ENCODE measurements around the gene NOTCH4.

DNA sequence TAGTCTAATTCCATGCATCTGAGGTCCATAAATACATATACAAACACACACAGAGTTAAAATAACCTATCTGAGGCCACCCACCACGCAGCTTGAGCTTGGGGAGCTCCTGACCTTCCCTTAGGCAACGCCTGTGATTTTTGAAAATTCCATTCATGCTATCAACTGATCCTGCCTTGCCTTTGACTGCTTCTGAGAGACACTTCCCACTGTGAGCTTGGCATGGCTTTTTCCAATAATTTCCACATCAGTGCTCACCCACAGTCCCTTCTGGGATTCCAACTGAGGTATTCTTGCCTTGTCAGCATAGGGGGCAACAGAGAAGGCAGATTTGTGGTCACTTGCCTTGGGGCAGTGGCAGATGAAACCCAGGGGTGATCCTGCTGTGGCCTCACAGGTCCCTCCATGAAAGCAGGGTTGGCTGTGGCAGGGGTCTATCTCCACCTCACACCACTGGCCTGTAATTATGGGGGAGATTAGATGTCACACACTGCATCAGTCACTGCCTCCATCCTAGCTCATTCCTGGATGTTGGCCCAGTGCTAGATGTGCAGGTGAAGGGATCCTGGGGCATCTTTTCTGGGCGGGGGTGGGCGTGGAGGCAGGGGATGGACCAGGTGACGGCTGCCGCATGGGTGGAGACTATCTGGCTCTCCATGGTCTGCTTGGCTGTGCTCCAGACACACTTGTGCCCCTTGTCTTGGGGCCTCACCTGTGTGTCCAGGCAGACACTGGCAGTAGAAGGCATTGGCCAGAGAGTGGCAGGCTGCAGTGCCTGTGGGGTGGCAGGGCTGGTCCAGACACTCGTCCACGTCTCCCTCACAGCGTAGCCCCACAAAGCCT lies 20.2 kb downstream of the NOTCH4 start:
- TF ChIP-seq POLR2A (IDR thresholded peaks at IDR 0.05) = no peak
- TF ChIP-seq, protein P1, sequence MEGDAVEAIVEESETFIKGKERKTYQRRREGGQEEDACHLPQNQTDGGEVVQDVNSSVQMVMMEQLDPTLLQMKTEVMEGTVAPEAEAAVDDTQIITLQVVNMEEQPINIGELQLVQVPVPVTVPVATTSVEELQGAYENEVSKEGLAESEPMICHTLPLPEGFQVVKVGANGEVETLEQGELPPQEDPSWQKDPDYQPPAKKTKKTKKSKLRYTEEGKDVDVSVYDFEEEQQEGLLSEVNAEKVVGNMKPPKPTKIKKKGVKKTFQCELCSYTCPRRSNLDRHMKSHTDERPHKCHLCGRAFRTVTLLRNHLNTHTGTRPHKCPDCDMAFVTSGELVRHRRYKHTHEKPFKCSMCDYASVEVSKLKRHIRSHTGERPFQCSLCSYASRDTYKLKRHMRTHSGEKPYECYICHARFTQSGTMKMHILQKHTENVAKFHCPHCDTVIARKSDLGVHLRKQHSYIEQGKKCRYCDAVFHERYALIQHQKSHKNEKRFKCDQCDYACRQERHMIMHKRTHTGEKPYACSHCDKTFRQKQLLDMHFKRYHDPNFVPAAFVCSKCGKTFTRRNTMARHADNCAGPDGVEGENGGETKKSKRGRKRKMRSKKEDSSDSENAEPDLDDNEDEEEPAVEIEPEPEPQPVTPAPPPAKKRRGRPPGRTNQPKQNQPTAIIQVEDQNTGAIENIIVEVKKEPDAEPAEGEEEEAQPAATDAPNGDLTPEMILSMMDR (IDR thresholded peaks at IDR 0.05) = no peak

Data from testis (tissue), 2 donors.